Mucosa of descending colon (tissue), 3 donors: ENCODE data around the gene ASB10. TPM values are rescaled to one million over a fixed set of nuclear protein-coding genes. Genes with fewer than 3 reads are reported as not detected.

Source experiments
- ATAC-seq: fragments of 200-7000 bp; cut with Tn5 transposase; one replicate; pipeline ENCODE4 v1.9.1; 2020; ENCODE audit warnings: mild to moderate bottlenecking, moderate library complexity
- DNase-seq, 3 donors: peaks; one replicate each; pipeline ENCODE4 v3.0.0-alpha.2; 2020
- H3K36me3 ChIP-seq: fragments of 200-600 bp; one replicate; pipeline ENCODE4 v1.8.0; 2021; ENCODE audit warnings: low read depth, mild to moderate bottlenecking
- H3K4me1 ChIP-seq: fragments of 200-600 bp; one replicate; pipeline ENCODE4 v1.8.0; 2021; ENCODE audit warnings: low read depth, mild to moderate bottlenecking
- H3K4me3 ChIP-seq: fragments of 200-600 bp; one replicate; pipeline ENCODE4 v1.8.0; 2021; ENCODE audit warnings: mild to moderate bottlenecking
- H3K9me3 ChIP-seq: fragments of 200-600 bp; one replicate; pipeline ENCODE4 v1.8.0; 2021; ENCODE audit warnings: mild to moderate bottlenecking
- intact Hi-C, 2 donors: fragments of 100-400 bp; cut with DNase I in 1 of 2; cut with micrococcal nuclease in 1 of 2; formaldehyde crosslinking; loops; one replicate each; pipeline versions ENCODE4 v1.11.0 to v1.11.1; 2022; cut with DNase I, micrococcal nuclease
- total RNA-seq, 3 donors: library from RNA; stranded (reverse); fragmentation: NEBNext Ultra II Directional in 2 of 3; extraction: Animal tissue kit (Norgen Biotek cat#: 25700) in 2 of 3; gene quantifications; one replicate each; pipeline versions ENCODE4 v1.2.1 to v1.2.4, GENCODE V29; 2021 to 2023
- TF ChIP-seq, protein P1 (sequence below): fragments of 200-600 bp; IDR thresholded peaks from one replicate; pipeline ENCODE4 v1.8.0; 2022; ENCODE audit warnings: antibody characterized with exemption, mild to moderate bottlenecking
- donor health status: DM: no; HTN: no; CAD: no; lungs with moderate emphysema.
- donor health status: DM: no; HTN: no; CAD: no.
- donor health status: DM: no; HTN: yes; CAD: no.

ASB10 gene
- total RNA-seq, 3 donors from 2014 or later, result not detected

DNA sequence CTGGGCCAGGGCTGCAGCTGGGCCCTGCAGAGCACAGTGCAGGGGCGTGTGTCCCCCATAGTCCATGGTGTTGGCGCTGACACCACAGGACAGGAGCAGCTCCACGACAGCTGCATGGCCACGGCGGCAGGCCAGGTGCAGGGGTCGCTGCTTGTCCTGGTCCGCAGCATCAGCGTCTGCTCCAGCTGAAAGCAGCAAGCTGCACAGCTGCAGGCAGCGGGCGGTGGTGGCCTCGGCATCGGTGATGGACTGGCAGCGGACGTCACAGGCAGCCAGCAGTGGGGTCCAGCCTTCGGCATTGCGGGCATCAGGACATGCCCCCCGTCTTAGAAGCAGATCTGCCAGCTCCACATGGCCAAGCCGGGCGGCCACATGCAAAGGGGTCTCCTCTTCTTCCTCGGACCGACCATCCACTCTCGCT is 6.0 kb downstream of the ASB10 start:
- TF ChIP-seq, protein P1, sequence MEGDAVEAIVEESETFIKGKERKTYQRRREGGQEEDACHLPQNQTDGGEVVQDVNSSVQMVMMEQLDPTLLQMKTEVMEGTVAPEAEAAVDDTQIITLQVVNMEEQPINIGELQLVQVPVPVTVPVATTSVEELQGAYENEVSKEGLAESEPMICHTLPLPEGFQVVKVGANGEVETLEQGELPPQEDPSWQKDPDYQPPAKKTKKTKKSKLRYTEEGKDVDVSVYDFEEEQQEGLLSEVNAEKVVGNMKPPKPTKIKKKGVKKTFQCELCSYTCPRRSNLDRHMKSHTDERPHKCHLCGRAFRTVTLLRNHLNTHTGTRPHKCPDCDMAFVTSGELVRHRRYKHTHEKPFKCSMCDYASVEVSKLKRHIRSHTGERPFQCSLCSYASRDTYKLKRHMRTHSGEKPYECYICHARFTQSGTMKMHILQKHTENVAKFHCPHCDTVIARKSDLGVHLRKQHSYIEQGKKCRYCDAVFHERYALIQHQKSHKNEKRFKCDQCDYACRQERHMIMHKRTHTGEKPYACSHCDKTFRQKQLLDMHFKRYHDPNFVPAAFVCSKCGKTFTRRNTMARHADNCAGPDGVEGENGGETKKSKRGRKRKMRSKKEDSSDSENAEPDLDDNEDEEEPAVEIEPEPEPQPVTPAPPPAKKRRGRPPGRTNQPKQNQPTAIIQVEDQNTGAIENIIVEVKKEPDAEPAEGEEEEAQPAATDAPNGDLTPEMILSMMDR, result no peak
- Histone ChIP-seq H3K36me3 (no peaks in the 10 kb centered on the region), H3K4me3 (no peak overlapping the region), H3K4me1 (no peaks in the 10 kb centered on the region), H3K9me3 (no peaks in the 10 kb centered on the region)
- intact Hi-C loops, result no loop called here
- DNase-seq (no peak), ATAC-seq (no peak)

DNA sequence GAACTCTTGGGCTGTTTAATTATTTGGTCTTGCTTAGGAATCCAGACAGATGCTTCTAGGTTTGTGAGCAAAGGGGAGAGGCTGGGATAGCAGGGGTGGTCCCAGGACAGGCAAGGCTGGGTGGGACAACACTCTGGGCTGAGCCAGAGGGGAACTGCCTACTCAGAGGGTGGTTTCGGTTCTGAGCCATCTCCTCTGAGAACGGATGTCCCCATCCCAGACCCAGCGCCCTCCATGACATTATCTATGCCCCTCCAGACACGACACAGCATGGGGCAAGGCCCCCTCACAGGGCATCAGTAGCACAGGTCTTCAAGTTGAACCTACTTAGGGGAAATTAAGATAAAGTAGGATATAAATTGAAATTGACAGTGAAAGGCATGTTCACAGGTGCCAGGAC is 7.1 kb downstream of the ASB10 start:
- Histone ChIP-seq H3K9me3 (no peaks in the 10 kb centered on the region), H3K4me3 (no peak overlapping the region), H3K36me3 (no peaks in the 10 kb centered on the region), H3K4me1 (no peaks in the 10 kb centered on the region)
- TF ChIP-seq, protein P1, result no peak
- DNase-seq, result no peak
- no peak for ATAC-seq
- intact Hi-C loops, result loop anchor here in 1 of 2 donors (10.0 kb wide), 1 partner anchor 125 kb away; no protein-coding TSS in a partner anchor

DNA sequence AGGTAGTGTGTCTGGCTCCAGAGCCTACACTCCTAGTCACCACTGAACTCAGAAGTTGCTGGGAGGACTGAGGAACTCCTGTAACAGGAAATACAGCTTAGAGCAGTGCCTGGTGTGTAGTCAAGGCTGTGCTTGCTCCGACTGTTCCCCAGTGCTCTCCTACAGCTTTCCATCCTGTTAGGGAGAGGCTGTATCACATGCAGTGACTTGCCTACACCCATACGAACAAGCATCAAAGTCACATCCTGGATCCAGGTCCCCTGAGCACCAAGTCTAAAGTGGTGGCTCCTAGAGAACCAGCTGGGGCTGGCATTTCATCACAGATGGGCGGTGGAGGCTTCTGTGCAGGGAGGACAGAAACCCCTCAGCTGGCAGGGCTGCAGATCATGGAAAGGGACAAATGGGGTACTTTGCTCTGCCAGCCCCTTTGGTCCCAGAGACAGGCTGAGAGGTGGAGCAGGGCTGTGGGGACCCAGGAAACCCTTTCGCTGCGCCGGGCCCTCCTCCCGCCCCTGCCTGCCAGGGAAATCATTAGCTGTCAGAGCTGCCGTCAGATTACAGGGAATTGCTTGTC is 7.7 kb downstream of the ASB10 start:
- TF ChIP-seq, protein P1, result no peak
- H3K4me3 ChIP-seq, result no peak overlapping the region
- ATAC-seq (no peak), DNase-seq (no peak)
- H3K4me1 ChIP-seq, result no peaks in the 10 kb centered on the region
- intact Hi-C loops, result loop anchor here in 1 of 2 donors (10.0 kb wide), 1 partner anchor 125 kb away; no protein-coding TSS in a partner anchor
- H3K36me3 ChIP-seq, result no peaks in the 10 kb centered on the region
- H3K9me3 ChIP-seq, result no peaks in the 10 kb centered on the region

DNA sequence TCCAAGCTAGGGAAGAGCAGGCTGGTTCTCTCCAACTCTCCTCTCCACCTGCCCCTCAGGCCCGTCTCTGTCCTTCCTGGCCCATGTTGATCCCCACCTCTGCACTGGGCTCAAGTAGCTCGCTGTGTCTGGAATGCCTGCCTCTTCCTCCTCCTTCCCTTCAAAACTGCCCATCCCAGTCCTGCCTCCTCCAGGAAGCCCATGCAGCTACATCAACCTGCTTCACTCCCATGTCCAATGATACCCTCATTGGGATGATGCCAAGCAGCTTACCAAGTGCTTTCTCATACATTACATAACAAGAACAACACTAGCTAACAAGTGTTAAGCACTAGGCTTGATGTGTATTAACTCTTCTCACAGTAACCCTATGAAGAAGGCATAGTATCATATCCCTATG is 8.2 kb downstream of the ASB10 start:
- Histone ChIP-seq H3K4me3 (no peak overlapping the region), H3K36me3 (no peaks in the 10 kb centered on the region), H3K9me3 (no peaks in the 10 kb centered on the region), H3K4me1 (no peaks in the 10 kb centered on the region)
- TF ChIP-seq, protein P1, result no peak
- DNase-seq, result no peak
- intact Hi-C loops, result loop anchor here in 1 of 2 donors (10.0 kb wide), 1 partner anchor 126 kb away; no protein-coding TSS in a partner anchor
- ATAC-seq, result no peak

DNA sequence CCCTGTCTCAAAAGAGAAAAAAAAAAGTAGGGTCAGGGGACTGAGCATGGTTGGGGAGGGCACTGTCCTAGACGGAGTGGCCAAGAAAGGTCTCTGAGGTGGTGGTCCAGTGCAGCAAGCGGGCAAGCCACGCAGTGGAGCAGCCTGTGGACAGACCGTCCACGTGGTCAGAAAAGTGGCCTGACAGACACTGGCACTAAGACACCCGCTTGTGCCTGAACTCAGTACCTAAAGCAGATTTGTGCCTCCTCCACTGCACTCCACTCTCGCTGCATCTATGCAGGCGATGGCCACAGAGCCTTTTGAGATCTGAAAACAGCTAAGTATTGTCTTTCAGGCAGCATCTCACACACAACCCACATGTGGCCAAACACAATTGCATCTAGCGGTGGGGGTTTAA is 8.8 kb downstream of the ASB10 start:
- TF ChIP-seq, protein P1, result no peak
- ATAC-seq, result no peak
- Histone ChIP-seq H3K36me3 (no peaks in the 10 kb centered on the region), H3K4me3 (no peak overlapping the region), H3K4me1 (no peaks in the 10 kb centered on the region), H3K9me3 (no peaks in the 10 kb centered on the region)
- intact Hi-C loops, result loop anchor here in 1 of 2 donors (10.0 kb wide), 1 partner anchor 127 kb away; no protein-coding TSS in a partner anchor
- no peak for DNase-seq
